Panc1 (cell line): ENCODE results near the gene POU2F1. TPM values are rescaled to one million over a fixed set of nuclear protein-coding genes. Genes with fewer than 3 reads are reported as not detected.

Experiments used
- ATAC-seq: fragments of 200-7000 bp; cut with Tn5 transposase; 2 replicates; pipeline ENCODE4 v1.9.1; 2020; ENCODE audit warnings: mild to moderate bottlenecking, moderate library complexity
- BruUV-seq: library from RNA; stranded (reverse); fragments of 400-500 nt; replicated peaks from 2 replicates; lab custom pipeline; 2021; lab: Mats Ljungman, UMichigan
- CTCF ChIA-PET: fragments of 300-600 bp; sonication (Branson Sonifier 250); formaldehyde crosslinking; loops from one replicate; lab custom pipeline; 2022; ENCODE audit warnings: antibody characterized with exemption; lab: Charles Lee
- POLR2A ChIA-PET: fragments of 300-600 bp; sonication (Branson Sonifier 250); formaldehyde crosslinking; loops from one replicate; lab custom pipeline; 2022; ENCODE audit warnings: antibody characterized with exemption; lab: Charles Lee
- DNase-seq: peaks from one replicate; pipeline ENCODE4 v3.0.0-alpha.2; 2010; ENCODE audit warnings: low read depth, low spot score
- H3K27ac ChIP-seq: 2 replicates; pipeline ENCODE4 v1.5.1; 2011; ENCODE audit warnings: mild to moderate bottlenecking, low read length, inconsistent platforms
- H3K27me3 ChIP-seq: fragments of 200-500 bp; sonication (Bioruptor generic); 2 replicates; pipeline ENCODE4 v1.6.0; 2014; ENCODE audit warnings: low read length, inconsistent platforms; ENCODE audit not compliant: control insufficient read depth, insufficient read depth
- H3K36me3 ChIP-seq: fragments of 200-500 bp; sonication (Bioruptor generic); 2 replicates; pipeline ENCODE4 v1.5.1; 2014; ENCODE audit warnings: inconsistent platforms, mild to moderate bottlenecking, low read length, moderate library complexity; ENCODE audit not compliant: control insufficient read depth, insufficient read depth
- H3K4me1 ChIP-seq: 2 replicates; pipeline ENCODE4 v1.5.1; 2011; ENCODE audit warnings: inconsistent platforms, mild to moderate bottlenecking, low read length, moderate library complexity; ENCODE audit not compliant: control insufficient read depth, insufficient read depth
- H3K4me3 ChIP-seq, 2 experiments: 2 replicates each; pipeline ENCODE4 v1.5.1; 2011 to 2012; ENCODE audit warnings: low read depth in 2 of 2, low read length in 2 of 2, mild to moderate bottlenecking in 2 of 2, inconsistent platforms in 1 of 2, moderate library complexity in 1 of 2
- H3K9me3 ChIP-seq: fragments of 200-500 bp; sonication (Bioruptor generic); 2 replicates; pipeline ENCODE4 v1.5.1; 2014; ENCODE audit warnings: low read depth, mild to moderate bottlenecking, inconsistent platforms, low read length, moderate library complexity; ENCODE audit not compliant: control insufficient read depth, insufficient read depth
- CTCF ChIP-seq: fragments of 450-650 bp; IDR thresholded peaks from 2 replicates; pipeline ENCODE4 v1.5.1; 2017; ENCODE audit warnings: mild to moderate bottlenecking
- POLR2AphosphoS5 ChIP-seq: IDR thresholded peaks from 2 replicates; pipeline ENCODE4 v1.6.1; 2012; ENCODE audit warnings: mild to moderate bottlenecking, low read depth, low read length, moderate library complexity
- REST ChIP-seq, 2 experiments: IDR thresholded peaks; 2 replicates each; pipeline ENCODE4 v1.6.1; 2011 to 2012; ENCODE audit warnings: low read depth in 2 of 2, control low read depth in 1 of 2, low read length in 1 of 2, mild to moderate bottlenecking in 1 of 2, moderate library complexity in 1 of 2; ENCODE audit not compliant: insufficient read depth in 1 of 2
- SIN3A ChIP-seq: IDR thresholded peaks from 2 replicates; pipeline ENCODE4 v1.6.1; 2012; ENCODE audit warnings: low read depth, mild to moderate bottlenecking, low read length, moderate library complexity, borderline replicate concordance; ENCODE audit not compliant: insufficient read depth
- TCF7L2 ChIP-seq: IDR thresholded peaks from 2 replicates; pipeline ENCODE4 v1.6.1; 2011; ENCODE audit warnings: mild to moderate bottlenecking, low read depth, low read length, inconsistent platforms
- in situ Hi-C: cut with HindIII; loops from 2 replicates; pipeline ENCODE4 v1.10.0; 2016; ENCODE audit warnings: low sequenced_read_pairs, low pct_unique_long_range_greater_than_20kb
- intact Hi-C: fragments of 100-400 bp; cut with micrococcal nuclease; formaldehyde crosslinking; loops from one replicate; pipeline ENCODE4 v1.10.0; 2022; ENCODE audit not compliant: unreplicated experiment
- total RNA-seq: library from RNA; stranded (reverse); gene quantifications from one replicate; pipeline ENCODE4 v1.2.1, GENCODE V29; 2021; ENCODE audit not compliant: unreplicated experiment

Gene POU2F1
- total RNA-seq, 1 experiment from 2014 or later: 17.1 TPM

- TF ChIP-seq SIN3A (no peak), POLR2AphosphoS5 (no peak), REST (IDR thresholded peaks at IDR 0.05; ENCODE audit: insufficient read depth in 1 of 2, low read depth in 2 of 2, low read length in 1 of 2) (no peak), CTCF (no peak), TCF7L2 (no peak)
- ChIA-PET CTCF (no interaction called here), POLR2A (no interaction called here)
- DNase-seq (no peak), ATAC-seq (no peak)
- Histone ChIP-seq H3K27ac (no peak overlapping the region), H3K9me3 (no peaks in the 10 kb centered on the region), H3K27me3 (no peaks in the 10 kb centered on the region), H3K4me3 (no peak overlapping the region), H3K4me1 (peaks cover 8% of the 10 kb centered on the region; the same call in 1 of the 2 replicates), H3K36me3 (no peaks in the 10 kb centered on the region)
- in situ Hi-C loops: no loop called here
- no TSS peak for BruUV-seq
- intact Hi-C loops: no loop called here
These were observed 18.0 kb downstream of the POU2F1 start for GRCh38 chr1:167238713-167239112.

GRCh38 chr1:167239257-167239656, 18.6 kb downstream of the POU2F1 start:
- no peak overlapping the region for H3K27ac ChIP-seq
- DNase-seq (no peak), ATAC-seq (no peak)
- H3K4me1 ChIP-seq: peaks cover 2% of the 10 kb centered on the region; the same call in 1 of the 2 replicates
- H3K36me3 ChIP-seq: no peaks in the 10 kb centered on the region
- no TSS peak for BruUV-seq
- ChIA-PET CTCF (no interaction called here), POLR2A (no interaction called here)
- TF ChIP-seq TCF7L2 (no peak), REST (IDR thresholded peaks at IDR 0.05; ENCODE audit: insufficient read depth in 1 of 2, low read depth in 2 of 2, low read length in 1 of 2) (no peak), CTCF (no peak), SIN3A (no peak), POLR2AphosphoS5 (no peak)
- no peaks in the 10 kb centered on the region for H3K27me3 ChIP-seq
- no peak overlapping the region for H3K4me3 ChIP-seq
- in situ Hi-C loops: no loop called here
- no peaks in the 10 kb centered on the region for H3K9me3 ChIP-seq
- intact Hi-C loops: no loop called here
